NCI-H2107 (cell line): ENCODE measurements around the gene ING4.
A peak's percentile ranks its signal among the peaks of the same experiment; 100 is the strongest.

ENCODE experiments used
- DNase-seq: peaks from one replicate; lab custom pipeline; 2025; lab: John Stamatoyannopoulos, UW

ING4 gene

DNA sequence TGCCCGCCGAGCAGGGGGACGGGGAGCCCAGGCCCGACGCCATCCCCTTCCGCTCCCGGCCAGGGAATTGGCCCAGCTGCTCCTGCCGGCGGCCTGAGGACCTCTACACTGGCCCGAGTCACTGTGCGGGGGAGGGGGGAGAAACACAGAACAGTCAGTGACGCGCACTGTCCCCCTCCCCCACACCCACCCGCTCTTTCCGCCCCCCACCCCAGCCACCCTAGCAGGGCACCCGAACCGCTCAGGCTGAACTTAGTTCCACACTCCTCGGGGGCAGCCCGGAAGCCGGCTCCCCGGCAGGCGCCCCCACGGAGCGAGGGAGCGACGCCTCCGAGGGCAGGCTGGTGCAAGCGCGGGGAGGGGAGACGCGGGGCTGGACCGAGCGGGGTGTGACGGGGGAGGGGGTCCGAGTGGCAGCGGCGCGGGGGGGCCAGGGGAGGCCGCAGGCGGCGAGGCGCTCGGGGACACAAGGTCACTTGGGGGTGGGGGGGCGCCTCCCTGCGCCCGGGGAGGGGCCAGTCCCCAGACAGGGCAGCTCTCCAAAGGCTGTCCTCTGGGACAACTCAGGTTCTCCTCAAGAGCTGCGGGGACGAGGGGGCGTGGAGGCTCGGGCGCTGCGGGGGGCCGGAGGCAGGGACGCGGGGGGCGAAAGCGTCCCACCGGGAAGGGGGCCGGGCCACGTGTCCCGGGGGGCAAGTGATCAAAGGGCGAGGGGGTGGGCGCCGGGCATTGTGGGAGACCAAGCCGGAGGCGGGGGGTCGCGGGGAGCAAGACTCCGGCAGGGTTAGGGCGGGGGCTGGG is 56.4 kb downstream of the ING4 start:
- no peak for DNase-seq

- no peak for DNase-seq
These were observed 57.2 kb downstream of the ING4 start for GRCh38 chr12:6605421-6606330.

DNA sequence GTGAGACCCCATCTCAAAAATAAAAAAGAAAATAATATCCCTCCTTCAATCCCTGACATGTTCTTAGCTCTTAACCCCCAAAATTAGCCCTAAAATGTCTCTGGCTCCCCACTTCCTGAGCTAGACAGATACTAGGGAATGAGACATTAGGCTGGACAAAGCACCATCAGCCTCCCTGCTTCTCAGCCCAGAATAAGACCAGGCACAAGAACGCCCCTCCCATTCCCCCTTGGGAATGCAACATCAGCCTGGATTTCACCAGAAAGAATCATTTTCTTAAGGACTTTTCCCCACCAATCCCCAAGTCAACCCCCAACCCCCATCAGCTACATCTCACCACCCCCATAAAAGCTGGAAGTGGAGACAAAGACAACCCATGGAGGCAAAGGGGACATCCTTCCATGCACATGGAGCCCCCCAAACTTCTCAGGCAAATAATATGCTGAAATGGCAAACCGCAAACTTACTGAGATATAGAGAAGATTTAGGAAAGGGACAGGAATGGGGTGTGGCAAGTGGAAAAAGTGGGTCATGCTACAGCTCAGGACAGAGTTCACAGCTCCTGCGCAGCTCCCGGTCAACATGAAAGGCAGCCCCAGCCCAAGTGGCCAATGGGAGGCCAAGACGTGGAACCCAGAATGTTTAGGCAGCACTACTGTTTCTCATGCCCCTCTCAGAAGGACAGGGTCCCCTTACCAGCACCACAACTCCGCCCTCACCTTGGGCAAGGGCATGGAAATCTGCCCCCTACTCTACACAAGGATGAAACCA is 58.5 kb downstream of the ING4 start:
- DNase-seq = no peak

DNA sequence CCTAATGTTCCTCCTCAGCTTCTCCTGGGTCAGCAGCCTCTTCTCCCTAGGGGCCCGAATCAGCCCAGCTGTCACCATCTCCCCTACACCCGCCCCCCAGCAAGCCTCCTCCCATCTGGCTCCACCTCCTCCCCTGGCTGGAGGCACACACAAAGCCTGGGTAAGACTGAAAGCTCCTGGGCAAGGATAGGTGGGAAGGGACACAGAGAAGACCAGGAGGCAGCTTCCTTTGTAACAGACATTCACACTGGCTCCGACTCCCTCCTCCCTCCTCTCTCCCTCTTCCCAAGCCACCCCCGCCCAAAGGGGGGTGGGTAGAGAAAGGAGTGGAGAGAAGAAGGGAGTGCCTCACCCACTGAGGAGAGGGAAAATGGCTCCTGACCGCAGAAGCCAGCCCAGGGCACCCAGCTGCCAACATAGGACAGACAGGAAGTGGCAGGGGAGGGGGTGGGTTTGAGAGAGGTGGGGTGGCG is 59.8 kb downstream of the ING4 start:
- peak; percentile 82 for DNase-seq

GRCh38 chr12:6602526-6602925 is 60.4 kb downstream of the ING4 start:
- no peak for DNase-seq
